GM23338 (cell line): ENCODE results near the gene PI4K2A. TPM values are rescaled to one million over a fixed set of nuclear protein-coding genes. Genes with fewer than 3 reads are reported as not detected.
A peak's percentile ranks its signal among the peaks of the same experiment; 100 is the strongest.

Experiments
- ATAC-seq: fragments of 200-7000 bp; cut with Tn5 transposase; 3 replicates; pipeline ENCODE4 v1.9.1; 2020
- DNase-seq: peaks from one replicate; pipeline ENCODE4 v3.0.0-alpha.2; 2015; ENCODE audit warnings: low spot score
- H2AFZ ChIP-seq: fragments of 200-600 bp; sonication (generic); 2 replicates; pipeline ENCODE4 v1.8.0; 2016; ENCODE audit warnings: antibody characterized with exemption, mild to moderate bottlenecking, moderate library complexity
- H3F3A ChIP-seq: fragments of 200-600 bp; sonication (generic); replicated peaks from 2 replicates; pipeline ENCODE4 v1.8.0; 2017; ENCODE audit warnings: antibody characterized with exemption, mixed run types, low read depth
- H3K27ac ChIP-seq: fragments of 200-600 bp; sonication (generic); 2 replicates; pipeline ENCODE4 v1.6.1; 2016; ENCODE audit warnings: low read depth
- H3K27me3 ChIP-seq: fragments of 200-600 bp; sonication (generic); 2 replicates; pipeline ENCODE4 v1.8.0; 2016; ENCODE audit warnings: mild to moderate bottlenecking, mixed run types, moderate library complexity; ENCODE audit not compliant: insufficient read depth
- H3K36me3 ChIP-seq: fragments of 200-600 bp; sonication (generic); 2 replicates; pipeline ENCODE4 v1.8.0; 2016; ENCODE audit warnings: mild to moderate bottlenecking; ENCODE audit not compliant: insufficient read depth
- H3K4me1 ChIP-seq: fragments of 200-600 bp; sonication (generic); 2 replicates; pipeline ENCODE4 v1.8.0; 2016; ENCODE audit warnings: mild to moderate bottlenecking, moderate library complexity; ENCODE audit not compliant: insufficient read depth
- H3K4me2 ChIP-seq: fragments of 200-600 bp; sonication (generic); 2 replicates; pipeline ENCODE4 v1.7.1; 2017; ENCODE audit warnings: mixed run types
- H3K4me3 ChIP-seq: fragments of 200-600 bp; sonication (generic); 2 replicates; pipeline ENCODE4 v1.6.1; 2016; ENCODE audit warnings: mixed run types
- H3K79me2 ChIP-seq: fragments of 200-600 bp; sonication (generic); replicated peaks from 2 replicates; pipeline ENCODE4 v1.8.0; 2017; ENCODE audit warnings: mild to moderate bottlenecking; ENCODE audit not compliant: insufficient read depth
- H3K9me2 ChIP-seq: fragments of 200-600 bp; sonication (generic); 2 replicates; pipeline ENCODE4 v1.8.0; 2017; ENCODE audit not compliant: insufficient read depth
- H4K20me1 ChIP-seq: fragments of 200-600 bp; sonication (generic); replicated peaks from 2 replicates; pipeline ENCODE4 v1.8.0; 2017; ENCODE audit warnings: mild to moderate bottlenecking; ENCODE audit not compliant: insufficient read depth
- H3K27ac Mint-ChIP-seq: 2 replicates; pipeline ENCODE4 v1.8.0; 2020; ENCODE audit warnings: inconsistent platforms, mild to moderate bottlenecking, moderate library complexity, mixed read lengths
- H3K27me3 Mint-ChIP-seq: 3 replicates; pipeline ENCODE4 v1.8.0; 2022; ENCODE audit warnings: low read depth, mild to moderate bottlenecking, moderate library complexity, mixed read lengths, inconsistent platforms; ENCODE audit not compliant: insufficient read depth, poor library complexity
- H3K36me3 Mint-ChIP-seq: 3 replicates; pipeline ENCODE4 v1.8.0; 2021; ENCODE audit warnings: low read depth, mild to moderate bottlenecking, inconsistent platforms, moderate library complexity, mixed read lengths
- H3K4me1 Mint-ChIP-seq: 3 replicates; pipeline ENCODE4 v1.8.0; 2020; ENCODE audit warnings: mild to moderate bottlenecking, inconsistent platforms, mixed read lengths
- H3K4me3 Mint-ChIP-seq: 3 replicates; pipeline ENCODE4 v1.8.0; 2021; ENCODE audit warnings: moderate library complexity, mild to moderate bottlenecking, inconsistent platforms, mixed read lengths
- H3K9me3 Mint-ChIP-seq: 3 replicates; pipeline ENCODE4 v1.8.0; 2020; ENCODE audit warnings: moderate library complexity, mild to moderate bottlenecking, inconsistent platforms, mixed read lengths
- CTCF ChIP-seq, 2 experiments: fragments of 200-600 bp in 1 of 2; sonication (generic) in 1 of 2; conservative IDR thresholded peaks; 2 replicates each; pipeline versions ENCODE4 v1.5.1 to v1.6.1; 2016 to 2017; ENCODE audit warnings: antibody characterized with exemption in 2 of 2, low read depth in 2 of 2, mild to moderate bottlenecking in 2 of 2, moderate library complexity in 1 of 2
- NANOG ChIP-seq: IDR thresholded peaks from 2 replicates; pipeline ENCODE4 v1.6.1; 2016; ENCODE audit warnings: antibody characterized with exemption, borderline replicate concordance
- POLR2AphosphoS5 ChIP-seq: IDR thresholded peaks from 2 replicates; pipeline ENCODE4 v1.6.1; 2016; ENCODE audit warnings: antibody characterized with exemption, low read depth
- polyA plus RNA-seq: library from polyadenylated mRNA; unstranded; fragments of >200 nt; fragmentation: Nextera tagmentation; extraction: Ambion mirVana; gene quantifications from 2 replicates; pipeline ENCODE4 v1.2.1, GENCODE V29; 2016
- total RNA-seq: library from RNA; depleted of rRNA; stranded (reverse); fragments of >200 nt; shearing (Covaris generic); gene quantifications from 2 replicates; pipeline ENCODE4 v1.2.3, GENCODE V29; 2014
- TF ChIP-seq, protein P1 (sequence below): fragments of 250-450 bp; sonication (Bioruptor Pico); IDR thresholded peaks from 2 replicates; pipeline ENCODE4 v1.5.0; 2020; ENCODE audit warnings: mild to moderate bottlenecking, moderate library complexity

The PI4K2A gene
- total and polyA plus RNA-seq, 2 experiments from 2014 or later: 8.1 to 29.2 TPM

GRCh38 chr10:97718178-97718577 is 77.7 kb downstream of the PI4K2A start:
- peak overlapping the region; percentile 78 for H3K27ac Mint-ChIP-seq
- no peak overlapping the region for H2AFZ ChIP-seq
- peak overlapping the region; percentile 68; the same call in 1 of the 2 replicates for H3K4me2 ChIP-seq

More at GRCh38 chr10:97718178-97718577, 77.7 kb downstream of the PI4K2A start:
- Histone ChIP-seq H3K27ac (peak overlapping the region; percentile 86; the same call in 1 of the 2 replicates), H3K79me2 (peaks cover 17% of the 10 kb centered on the region), H3K4me3 (no peak overlapping the region), H3K36me3 (peaks cover 7% of the 10 kb centered on the region; the same call in 1 of the 2 replicates), H4K20me1 (no peaks in the 10 kb centered on the region), H3K27me3 (no peaks in the 10 kb centered on the region), H3K4me1 (peaks cover 49% of the 10 kb centered on the region), H3K9me2 (no peaks in the 10 kb centered on the region), H3F3A (peaks cover 16% of the 10 kb centered on the region)
- TF ChIP-seq NANOG (no peak), POLR2AphosphoS5 (no peak), CTCF (conservative IDR thresholded peaks at IDR 0.05; ENCODE audit: low read depth in 2 of 2) (no peak)
- TF ChIP-seq, protein P1, sequence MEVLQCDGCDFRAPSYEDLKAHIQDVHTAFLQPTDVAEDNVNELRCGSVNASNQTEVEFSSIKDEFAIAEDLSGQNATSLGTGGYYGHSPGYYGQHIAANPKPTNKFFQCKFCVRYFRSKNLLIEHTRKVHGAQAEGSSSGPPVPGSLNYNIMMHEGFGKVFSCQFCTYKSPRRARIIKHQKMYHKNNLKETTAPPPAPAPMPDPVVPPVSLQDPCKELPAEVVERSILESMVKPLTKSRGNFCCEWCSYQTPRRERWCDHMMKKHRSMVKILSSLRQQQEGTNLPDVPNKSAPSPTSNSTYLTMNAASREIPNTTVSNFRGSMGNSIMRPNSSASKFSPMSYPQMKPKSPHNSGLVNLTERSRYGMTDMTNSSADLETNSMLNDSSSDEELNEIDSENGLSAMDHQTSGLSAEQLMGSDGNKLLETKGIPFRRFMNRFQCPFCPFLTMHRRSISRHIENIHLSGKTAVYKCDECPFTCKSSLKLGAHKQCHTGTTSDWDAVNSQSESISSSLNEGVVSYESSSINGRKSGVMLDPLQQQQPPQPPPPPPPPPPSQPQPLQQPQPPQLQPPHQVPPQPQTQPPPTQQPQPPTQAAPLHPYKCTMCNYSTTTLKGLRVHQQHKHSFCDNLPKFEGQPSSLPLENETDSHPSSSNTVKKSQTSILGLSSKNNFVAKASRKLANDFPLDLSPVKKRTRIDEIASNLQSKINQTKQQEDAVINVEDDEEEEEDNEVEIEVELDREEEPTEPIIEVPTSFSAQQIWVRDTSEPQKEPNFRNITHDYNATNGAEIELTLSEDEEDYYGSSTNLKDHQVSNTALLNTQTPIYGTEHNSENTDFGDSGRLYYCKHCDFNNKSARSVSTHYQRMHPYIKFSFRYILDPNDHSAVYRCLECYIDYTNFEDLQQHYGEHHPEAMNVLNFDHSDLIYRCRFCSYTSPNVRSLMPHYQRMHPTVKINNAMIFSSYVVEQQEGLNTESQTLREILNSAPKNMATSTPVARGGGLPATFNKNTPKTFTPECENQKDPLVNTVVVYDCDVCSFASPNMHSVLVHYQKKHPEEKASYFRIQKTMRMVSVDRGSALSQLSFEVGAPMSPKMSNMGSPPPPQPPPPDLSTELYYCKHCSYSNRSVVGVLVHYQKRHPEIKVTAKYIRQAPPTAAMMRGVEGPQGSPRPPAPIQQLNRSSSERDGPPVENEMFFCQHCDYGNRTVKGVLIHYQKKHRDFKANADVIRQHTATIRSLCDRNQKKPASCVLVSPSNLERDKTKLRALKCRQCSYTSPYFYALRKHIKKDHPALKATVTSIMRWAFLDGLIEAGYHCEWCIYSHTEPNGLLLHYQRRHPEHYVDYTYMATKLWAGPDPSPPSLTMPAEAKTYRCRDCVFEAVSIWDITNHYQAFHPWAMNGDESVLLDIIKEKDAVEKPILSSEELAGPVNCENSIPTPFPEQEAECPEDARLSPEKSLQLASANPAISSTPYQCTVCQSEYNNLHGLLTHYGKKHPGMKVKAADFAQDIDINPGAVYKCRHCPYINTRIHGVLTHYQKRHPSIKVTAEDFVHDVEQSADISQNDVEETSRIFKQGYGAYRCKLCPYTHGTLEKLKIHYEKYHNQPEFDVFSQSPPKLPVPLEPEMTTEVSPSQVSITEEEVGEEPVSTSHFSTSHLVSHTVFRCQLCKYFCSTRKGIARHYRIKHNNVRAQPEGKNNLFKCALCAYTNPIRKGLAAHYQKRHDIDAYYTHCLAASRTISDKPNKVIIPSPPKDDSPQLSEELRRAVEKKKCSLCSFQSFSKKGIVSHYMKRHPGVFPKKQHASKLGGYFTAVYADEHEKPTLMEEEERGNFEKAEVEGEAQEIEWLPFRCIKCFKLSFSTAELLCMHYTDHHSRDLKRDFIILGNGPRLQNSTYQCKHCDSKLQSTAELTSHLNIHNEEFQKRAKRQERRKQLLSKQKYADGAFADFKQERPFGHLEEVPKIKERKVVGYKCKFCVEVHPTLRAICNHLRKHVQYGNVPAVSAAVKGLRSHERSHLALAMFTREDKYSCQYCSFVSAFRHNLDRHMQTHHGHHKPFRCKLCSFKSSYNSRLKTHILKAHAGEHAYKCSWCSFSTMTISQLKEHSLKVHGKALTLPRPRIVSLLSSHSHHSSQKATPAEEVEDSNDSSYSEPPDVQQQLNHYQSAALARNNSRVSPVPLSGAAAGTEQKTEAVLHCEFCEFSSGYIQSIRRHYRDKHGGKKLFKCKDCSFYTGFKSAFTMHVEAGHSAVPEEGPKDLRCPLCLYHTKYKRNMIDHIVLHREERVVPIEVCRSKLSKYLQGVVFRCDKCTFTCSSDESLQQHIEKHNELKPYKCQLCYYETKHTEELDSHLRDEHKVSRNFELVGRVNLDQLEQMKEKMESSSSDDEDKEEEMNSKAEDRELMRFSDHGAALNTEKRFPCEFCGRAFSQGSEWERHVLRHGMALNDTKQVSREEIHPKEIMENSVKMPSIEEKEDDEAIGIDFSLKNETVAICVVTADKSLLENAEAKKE (CRISPR knock-in tag): no peak
- H3K27me3 Mint-ChIP-seq: peaks cover 15% of the 10 kb centered on the region
- H3K4me1 Mint-ChIP-seq: peaks cover 43% of the 10 kb centered on the region
- no peaks in the 10 kb centered on the region; the same call in 2 of the 3 replicates for H3K9me3 Mint-ChIP-seq
- peaks cover 46% of the 10 kb centered on the region for H3K36me3 Mint-ChIP-seq
- peak overlapping the region; percentile 22; the same call in 2 of the 3 replicates for H3K4me3 Mint-ChIP-seq
- ATAC-seq: no peak
- DNase-seq: no peak
